HG02588 (cell line): Measurements from ENCODE around the gene GRPEL1.

Source experiments
- ATAC-seq: cut with Tn5 transposase; IDR thresholded peaks from one replicate; pipeline ENCODE4 v1.9.1; 2021; ENCODE audit warnings: mild to moderate bottlenecking, moderate library complexity; ENCODE audit not compliant: unreplicated experiment

GRPEL1 gene

GRCh38 chr4:7026107-7026506 is 41.8 kb downstream of the GRPEL1 start:
- ATAC-seq = no peak

GRCh38 chr4:7025040-7025602 is 42.7 kb downstream of the GRPEL1 start:
- no peak for ATAC-seq

- ATAC-seq = no peak
Observed at GRCh38 chr4:7024336-7024890, 43.5 kb downstream of the GRPEL1 start.

GRCh38 chr4:7023901-7024300 is 44.0 kb downstream of the GRPEL1 start:
- ATAC-seq = no peak

- ATAC-seq = no peak
Observed at GRCh38 chr4:7023486-7023885, 44.4 kb downstream of the GRPEL1 start.

DNA sequence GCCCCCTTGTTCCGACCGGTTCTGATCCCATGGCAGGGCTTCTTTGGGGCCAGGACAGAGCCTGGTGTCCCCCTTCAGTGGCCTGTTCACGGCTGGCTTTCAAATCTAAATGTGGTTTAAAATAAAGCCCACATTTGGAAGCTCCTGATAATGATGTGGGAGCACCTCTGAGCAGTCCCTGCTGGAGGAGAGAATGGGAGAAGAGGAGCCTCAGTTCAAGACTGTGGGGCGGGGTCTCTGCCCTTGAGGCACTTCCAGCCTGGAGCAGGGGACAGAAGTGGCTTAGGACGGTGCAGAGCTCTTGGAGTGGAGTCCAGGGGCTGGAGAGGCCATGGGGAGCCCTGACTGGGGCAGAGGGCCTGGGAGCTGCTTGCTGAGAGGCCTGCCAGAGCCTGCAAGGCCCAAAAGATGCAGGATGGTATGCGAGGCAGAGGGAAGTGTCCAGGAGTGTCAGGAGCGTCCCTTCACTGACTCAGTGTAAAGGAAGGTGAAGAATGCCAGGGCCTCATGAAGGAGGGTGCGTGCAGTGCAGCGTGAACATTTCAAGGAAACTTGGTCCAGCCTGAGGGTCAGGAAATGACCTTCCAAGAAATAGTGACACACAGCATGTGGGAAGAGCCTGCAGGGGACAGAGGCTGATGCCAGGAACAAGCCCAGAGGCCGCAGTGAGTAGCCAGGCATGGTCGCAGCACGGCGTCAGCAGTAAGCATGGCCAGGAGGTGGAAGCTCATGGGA is 45.8 kb downstream of the GRPEL1 start:
- ATAC-seq = no peak

GRCh38 chr4:7021355-7021754 is 46.5 kb downstream of the GRPEL1 start:
- no peak for ATAC-seq

DNA sequence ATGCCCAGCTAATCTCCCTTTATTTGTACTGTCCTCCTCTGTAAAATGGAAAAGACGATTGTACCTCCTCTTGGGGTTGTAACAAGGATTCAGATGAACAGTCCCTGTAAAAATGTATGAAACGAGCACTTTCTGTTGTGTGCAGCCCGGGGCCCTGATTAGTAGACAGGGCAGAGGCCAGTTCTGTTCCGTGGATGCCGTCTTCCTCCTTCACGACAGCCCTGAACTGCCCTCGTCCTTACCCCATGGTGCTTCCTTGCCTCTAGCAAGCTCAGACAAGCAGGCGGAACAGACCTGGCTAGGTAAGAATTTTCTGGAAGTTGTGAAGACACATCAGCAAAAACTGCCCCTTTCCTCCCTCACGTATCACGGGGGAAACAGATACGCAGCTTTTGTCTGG is 47.0 kb downstream of the GRPEL1 start:
- no peak for ATAC-seq

- ATAC-seq = no peak
Observed at GRCh38 chr4:7020290-7020689, 47.6 kb downstream of the GRPEL1 start.

DNA sequence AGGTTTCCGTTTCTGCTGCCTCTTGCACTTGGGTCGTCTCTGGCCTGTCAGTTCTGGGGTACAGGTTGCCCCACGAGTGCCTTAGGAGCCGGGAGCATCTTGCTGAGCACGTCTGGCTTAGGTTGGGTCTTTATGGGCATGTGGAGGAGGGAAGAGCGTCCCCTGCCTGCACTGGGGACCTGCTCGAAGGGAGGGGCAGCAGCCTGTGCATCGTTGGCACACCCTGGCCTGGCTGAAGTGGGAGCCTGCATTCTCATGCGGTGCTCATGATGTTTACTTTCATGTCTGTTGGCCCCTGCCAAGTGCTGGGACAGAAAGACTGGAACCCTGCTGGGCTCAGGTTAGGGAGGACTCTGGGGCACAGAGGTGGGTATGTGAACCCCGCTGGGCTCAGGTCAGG is 48.5 kb downstream of the GRPEL1 start:
- no peak for ATAC-seq

DNA sequence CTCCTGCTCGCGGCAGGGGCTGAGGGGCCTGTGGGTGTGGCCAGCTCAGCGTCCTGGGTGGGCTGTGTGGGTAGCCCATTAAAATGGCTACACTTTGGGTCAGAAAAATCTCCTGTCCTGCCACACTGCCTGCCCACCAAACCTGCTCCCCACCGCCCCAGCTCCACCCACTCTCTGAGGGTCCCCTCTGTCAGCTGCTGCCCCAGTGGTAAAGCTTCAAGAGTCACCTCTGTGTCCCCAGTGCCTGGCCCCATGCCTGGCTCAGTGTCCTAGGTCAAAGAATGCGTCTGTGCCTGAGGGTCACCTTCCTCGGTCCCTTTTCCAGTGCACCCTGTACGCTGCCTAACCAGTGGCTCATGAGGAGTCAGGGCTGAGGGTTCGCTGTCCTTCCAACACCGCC is 49.6 kb downstream of the GRPEL1 start:
- ATAC-seq = no peak

DNA sequence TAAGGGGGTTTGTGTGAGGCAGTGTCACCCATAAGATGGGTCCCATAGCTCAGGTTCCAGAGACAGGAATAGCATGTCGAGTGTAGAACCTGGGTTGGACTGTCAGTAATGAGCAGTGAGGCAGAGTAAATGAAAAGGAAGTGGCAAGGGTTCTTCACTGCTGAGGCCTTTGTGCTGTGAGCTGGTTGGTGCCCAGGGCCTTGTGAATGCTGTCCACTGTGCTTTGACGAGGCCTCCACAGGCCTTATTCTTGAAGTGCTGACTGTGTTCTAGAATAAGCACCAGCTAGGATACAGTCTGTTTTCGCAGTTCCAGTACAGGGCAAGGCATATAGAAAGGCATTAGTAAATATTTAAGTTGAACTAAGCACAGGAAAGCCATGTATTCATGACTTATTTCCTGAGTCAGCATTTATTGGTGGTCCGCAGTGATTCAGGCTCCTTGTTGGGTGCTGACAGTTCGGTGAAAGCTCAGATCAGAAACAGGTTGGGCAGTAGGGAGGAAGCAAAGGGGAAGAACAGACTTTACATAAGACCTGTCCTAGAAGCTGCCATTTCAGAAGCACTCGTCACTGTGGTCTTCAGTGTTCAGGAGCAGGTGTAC is 50.3 kb downstream of the GRPEL1 start:
- ATAC-seq = no peak

GRCh38 chr4:7016512-7016911 is 51.4 kb downstream of the GRPEL1 start:
- ATAC-seq = no peak

GRCh38 chr4:7016086-7016485 is 51.8 kb downstream of the GRPEL1 start:
- ATAC-seq = no peak

DNA sequence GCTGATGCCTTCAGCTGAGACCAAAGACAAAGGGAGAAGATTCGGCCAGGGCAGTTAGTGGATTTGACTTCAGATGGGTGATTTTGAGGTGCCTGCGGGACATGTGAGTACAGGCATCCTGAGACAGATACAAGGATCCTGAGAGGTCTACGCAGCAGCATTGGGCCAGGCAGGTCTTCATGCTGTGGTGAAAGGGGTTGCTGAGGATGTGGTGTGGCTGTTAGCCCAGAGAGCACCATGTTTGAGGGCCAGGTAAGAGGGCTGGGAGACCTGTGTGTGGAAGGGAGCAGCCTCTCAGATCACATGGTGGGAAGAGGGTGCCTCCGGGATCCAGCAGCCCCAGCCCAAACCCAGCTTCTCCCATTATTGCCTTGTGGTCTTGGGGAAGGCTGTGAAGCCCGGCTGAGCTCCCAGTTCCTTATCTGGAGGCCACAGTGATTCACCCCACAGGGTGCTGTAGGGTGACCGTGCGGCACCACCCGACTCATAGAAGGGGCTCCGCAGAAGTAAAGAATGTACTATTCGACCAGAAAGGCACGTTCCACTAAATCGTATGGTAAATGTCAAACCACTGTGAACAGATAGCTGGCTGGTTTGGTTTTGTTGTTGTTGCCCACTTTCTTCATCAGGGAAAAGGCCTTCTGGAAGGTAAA is 52.4 kb downstream of the GRPEL1 start:
- ATAC-seq = no peak

- no peak for ATAC-seq
Observed at GRCh38 chr4:7014815-7015214, 53.0 kb downstream of the GRPEL1 start.

DNA sequence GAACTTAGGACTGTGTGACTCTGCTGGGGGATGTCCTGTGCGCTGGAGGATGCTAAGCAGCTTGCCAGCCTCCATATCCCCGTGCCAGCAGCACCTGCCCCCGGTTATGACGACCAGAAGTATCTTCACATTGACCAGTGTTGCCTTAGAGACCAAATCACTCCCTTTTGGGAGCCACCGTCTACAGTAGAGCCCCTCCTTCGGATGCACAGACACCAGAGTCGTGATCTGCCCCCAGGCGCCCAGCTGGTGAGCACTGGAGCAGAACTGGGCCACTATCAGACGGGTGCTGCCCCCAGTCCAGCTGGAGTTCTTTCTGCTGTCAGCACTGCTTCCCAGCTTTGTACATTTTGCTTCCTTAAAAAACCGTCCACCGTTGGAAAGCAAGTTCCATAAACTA is 54.7 kb downstream of the GRPEL1 start:
- no peak for ATAC-seq

DNA sequence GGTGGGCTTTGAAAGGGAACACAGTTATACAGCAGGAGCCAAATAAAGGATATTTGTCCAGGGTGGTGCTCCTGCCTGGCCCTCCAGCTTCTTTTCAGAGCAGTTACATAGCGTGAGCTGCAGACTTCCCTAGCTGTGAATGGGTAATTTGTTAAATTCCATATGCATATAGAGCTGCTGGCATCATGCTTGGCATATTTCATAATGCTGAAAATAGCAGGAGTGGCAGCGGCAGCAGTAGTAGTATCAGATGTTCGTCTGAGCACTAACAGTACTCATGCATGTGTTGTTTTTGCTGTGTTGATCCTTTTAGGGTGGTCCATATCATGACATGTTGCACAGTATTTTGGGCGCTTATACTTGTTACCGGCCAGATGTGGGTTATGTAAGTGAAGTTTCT is 58.3 kb downstream of the GRPEL1 start:
- ATAC-seq = no peak
